KG1 (cell line): ENCODE measurements around the gene CRTAP.
"Not testable (repeated sequence)": the region's sequence is repeated elsewhere in the genome, so short reads cannot be mapped to it uniquely, and the experiment has no call there.

ENCODE experiments used
- DNase-seq: peaks from one replicate; lab custom pipeline; 2025; lab: John Stamatoyannopoulos, UW

Gene CRTAP

GRCh38 chr3:33174711-33175414 lies 61.0 kb downstream of the CRTAP start:
- DNase-seq: no peak

- no peak for DNase-seq
These were observed 65.3 kb downstream of the CRTAP start for GRCh38 chr3:33179132-33179531.

GRCh38 chr3:33181229-33181628 lies 67.4 kb downstream of the CRTAP start:
- no peak for DNase-seq

GRCh38 chr3:33181641-33182040 lies 67.8 kb downstream of the CRTAP start:
- DNase-seq: not testable (repeated sequence)

GRCh38 chr3:33184863-33185262 lies 71.0 kb downstream of the CRTAP start:
- DNase-seq: no peak

GRCh38 chr3:33186524-33187367 lies 72.9 kb downstream of the CRTAP start:
- no peak for DNase-seq

- no peak for DNase-seq
These were observed 73.5 kb downstream of the CRTAP start for GRCh38 chr3:33187368-33187634.

- DNase-seq: no peak
These were observed 80.5 kb downstream of the CRTAP start for GRCh38 chr3:33194303-33194702.

- DNase-seq: no peak
These were observed 82.7 kb downstream of the CRTAP start for GRCh38 chr3:33196538-33196937.
